Activated CD4-positive, alpha-beta T cell treated with anti-CD3 and anti-CD28 coated beads for 48 hours (primary cell): Measurements from ENCODE around the gene ARID2.
A peak's percentile ranks its signal among the peaks of the same experiment; 100 is the strongest.

Experiments
- DNase-seq: peaks from one replicate; pipeline ENCODE4 v3.0.0-alpha.2; 2020

ARID2 gene

DNA sequence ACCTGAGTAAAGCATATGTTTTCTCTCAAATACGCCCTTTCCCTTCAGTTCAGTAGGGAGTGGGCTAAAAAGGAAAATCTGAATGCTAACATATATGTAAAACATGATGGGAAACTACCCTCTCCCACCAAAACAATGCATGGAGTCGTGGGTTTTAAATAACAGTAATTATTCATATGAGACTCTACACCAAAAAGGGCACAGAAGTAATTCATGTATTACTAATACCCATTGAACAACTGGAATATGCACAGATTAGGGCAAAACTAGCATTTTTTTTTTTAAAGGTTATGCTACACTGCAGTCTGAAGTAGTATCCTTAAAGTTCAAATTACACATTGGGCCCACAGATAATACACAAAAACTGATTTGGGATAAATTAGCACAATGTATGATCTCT lies 8.1 kb upstream of the ARID2 start:
- DNase-seq = no peak

- no peak for DNase-seq
Observed at GRCh38 chr12:45721954-45722353, 7.6 kb upstream of the ARID2 start.

- peak; percentile 35 for DNase-seq
Observed at GRCh38 chr12:45725631-45726602, 3.6 kb upstream of the ARID2 start.

GRCh38 chr12:45726603-45727300 lies 2.8 kb upstream of the ARID2 start:
- DNase-seq = peak; percentile 54

- peak; percentile 90 for DNase-seq
Observed at GRCh38 chr12:45727301-45727979, 2.1 kb upstream of the ARID2 start.

GRCh38 chr12:45727980-45728629 lies 1.4 kb upstream of the ARID2 start:
- DNase-seq = no peak

DNA sequence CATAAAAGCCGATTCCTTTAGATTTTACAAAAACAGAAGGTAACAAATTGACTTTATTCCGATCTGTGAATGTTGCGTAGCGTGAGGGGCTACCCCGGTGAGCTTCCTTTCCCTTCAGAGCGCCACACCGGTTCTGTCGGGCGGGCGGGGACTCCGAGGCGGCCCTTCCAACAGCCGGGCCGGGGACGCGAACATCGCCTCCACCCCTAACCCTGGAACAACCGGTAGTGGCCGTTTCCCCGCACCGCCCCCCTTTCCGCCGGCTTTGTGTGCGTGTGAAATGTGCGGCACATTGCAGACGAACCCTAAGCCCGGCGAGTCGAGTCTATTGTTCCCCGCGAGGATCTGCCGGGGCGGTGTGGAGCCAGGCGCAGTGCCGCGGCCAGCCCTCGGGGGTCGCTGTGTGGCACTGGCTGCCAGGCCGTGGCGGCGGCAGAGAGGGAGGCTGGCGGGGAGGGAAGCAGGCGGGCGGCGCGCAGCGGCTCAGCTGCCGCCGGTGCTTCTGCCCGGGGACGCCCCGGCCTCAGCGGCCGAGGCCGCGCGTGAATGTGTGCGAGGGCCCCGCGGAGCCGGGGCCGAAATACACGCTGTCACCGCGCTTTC lies 775 bp upstream of the ARID2 start:
- peak; percentile 96 for DNase-seq

DNA sequence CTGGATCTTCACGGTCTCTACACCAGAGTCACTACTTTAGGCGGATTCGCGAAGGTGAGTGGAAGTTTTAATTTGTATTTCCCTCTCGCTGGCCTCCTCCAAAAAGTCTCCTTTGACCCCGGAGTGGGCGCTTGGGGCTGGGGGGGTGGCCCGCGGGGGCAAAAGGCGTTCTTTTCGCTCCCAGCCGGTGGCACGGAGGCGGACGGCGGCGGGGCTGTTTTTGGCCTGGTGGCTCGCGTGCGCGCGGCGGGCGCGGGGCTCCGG lies 510 bp downstream of the ARID2 start:
- DNase-seq = peak; percentile 58

GRCh38 chr12:45730348-45731189 lies 1.1 kb downstream of the ARID2 start:
- peak; percentile 71 for DNase-seq

DNA sequence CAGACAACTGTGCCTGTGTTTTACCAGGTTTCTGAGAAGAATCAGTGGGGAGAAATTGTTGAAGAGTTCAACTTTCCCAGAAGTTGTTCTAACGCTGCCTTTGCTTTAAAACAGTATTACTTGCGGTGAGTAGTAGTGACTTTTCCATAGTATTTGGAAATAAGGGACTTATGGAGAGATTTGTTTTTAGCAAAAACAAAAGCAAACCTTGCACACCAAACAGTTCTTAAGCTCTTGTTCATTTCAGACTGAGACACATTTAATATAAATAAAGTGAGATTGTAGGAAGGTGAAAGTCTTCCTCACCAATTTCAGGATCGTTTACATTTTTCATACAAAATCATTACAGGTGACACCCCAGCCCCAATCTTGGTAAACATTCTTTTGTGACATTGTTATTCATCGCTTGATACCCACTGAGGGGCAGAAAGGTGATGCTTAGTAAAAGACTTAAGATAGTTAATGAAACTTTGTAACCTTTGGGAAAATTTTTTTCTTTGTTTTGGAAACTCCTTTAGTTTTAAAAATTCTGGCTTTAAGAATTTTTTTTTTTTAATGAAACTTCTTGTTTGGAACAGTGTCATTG lies 1.8 kb downstream of the ARID2 start:
- DNase-seq = no peak

GRCh38 chr12:45732250-45732649 lies 2.7 kb downstream of the ARID2 start:
- DNase-seq = no peak

GRCh38 chr12:45732936-45733335 lies 3.4 kb downstream of the ARID2 start:
- no peak for DNase-seq

DNA sequence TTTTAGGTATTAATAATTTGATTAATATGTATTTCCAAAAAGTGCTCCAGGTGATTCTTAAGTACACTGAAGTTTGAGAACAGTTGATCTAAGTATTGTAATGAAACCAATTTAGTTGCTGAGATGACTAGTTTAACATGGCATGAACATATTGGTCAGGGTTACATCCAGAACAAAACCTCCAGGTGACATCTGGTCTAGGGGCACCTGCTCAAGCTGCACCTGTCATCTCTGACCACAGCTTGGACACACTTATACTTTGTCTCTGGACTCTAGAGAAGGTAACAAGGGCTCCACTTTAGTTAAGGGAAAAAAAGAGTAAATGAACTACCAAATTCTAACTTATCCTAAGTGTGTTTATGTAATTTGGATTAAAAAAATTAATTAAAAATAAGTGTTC lies 8.1 kb downstream of the ARID2 start:
- no peak for DNase-seq

GRCh38 chr12:45742590-45742989 lies 13.1 kb downstream of the ARID2 start:
- no peak for DNase-seq

GRCh38 chr12:45743247-45743646 lies 13.7 kb downstream of the ARID2 start:
- no peak for DNase-seq

DNA sequence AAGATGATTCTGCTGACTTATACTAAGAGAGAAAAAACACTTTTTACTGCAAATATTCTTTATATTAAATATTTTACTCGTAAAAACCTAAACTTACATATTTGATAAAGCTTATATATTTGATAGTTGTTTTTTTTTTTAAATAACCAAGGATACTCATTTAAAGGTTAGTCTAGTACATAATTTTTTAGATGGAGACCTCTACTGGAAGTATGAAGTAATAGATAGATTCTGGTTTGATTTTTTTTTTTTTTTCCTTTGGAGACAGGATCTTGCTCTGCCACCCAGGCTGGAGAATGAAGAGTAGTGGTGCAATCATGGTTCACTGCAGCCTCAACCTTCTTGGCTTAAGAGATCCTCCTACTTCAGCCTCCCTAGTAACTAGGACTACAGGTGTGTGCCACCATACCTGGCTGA lies 16.4 kb downstream of the ARID2 start:
- no peak for DNase-seq

- no peak for DNase-seq
Observed at GRCh38 chr12:45756666-45757065, 27.2 kb downstream of the ARID2 start.

- no peak for DNase-seq
Observed at GRCh38 chr12:45757172-45757571, 27.7 kb downstream of the ARID2 start.

GRCh38 chr12:45760333-45760732 lies 30.8 kb downstream of the ARID2 start:
- DNase-seq = no peak

- DNase-seq = no peak
Observed at GRCh38 chr12:45762185-45763110, 32.9 kb downstream of the ARID2 start.
